ENCODE results near the gene ZNF318.
"Not testable (repeated sequence)": the region's sequence is repeated elsewhere in the genome, so short reads cannot be mapped to it uniquely, and the experiment has no call there.

Gene ZNF318, protein sequence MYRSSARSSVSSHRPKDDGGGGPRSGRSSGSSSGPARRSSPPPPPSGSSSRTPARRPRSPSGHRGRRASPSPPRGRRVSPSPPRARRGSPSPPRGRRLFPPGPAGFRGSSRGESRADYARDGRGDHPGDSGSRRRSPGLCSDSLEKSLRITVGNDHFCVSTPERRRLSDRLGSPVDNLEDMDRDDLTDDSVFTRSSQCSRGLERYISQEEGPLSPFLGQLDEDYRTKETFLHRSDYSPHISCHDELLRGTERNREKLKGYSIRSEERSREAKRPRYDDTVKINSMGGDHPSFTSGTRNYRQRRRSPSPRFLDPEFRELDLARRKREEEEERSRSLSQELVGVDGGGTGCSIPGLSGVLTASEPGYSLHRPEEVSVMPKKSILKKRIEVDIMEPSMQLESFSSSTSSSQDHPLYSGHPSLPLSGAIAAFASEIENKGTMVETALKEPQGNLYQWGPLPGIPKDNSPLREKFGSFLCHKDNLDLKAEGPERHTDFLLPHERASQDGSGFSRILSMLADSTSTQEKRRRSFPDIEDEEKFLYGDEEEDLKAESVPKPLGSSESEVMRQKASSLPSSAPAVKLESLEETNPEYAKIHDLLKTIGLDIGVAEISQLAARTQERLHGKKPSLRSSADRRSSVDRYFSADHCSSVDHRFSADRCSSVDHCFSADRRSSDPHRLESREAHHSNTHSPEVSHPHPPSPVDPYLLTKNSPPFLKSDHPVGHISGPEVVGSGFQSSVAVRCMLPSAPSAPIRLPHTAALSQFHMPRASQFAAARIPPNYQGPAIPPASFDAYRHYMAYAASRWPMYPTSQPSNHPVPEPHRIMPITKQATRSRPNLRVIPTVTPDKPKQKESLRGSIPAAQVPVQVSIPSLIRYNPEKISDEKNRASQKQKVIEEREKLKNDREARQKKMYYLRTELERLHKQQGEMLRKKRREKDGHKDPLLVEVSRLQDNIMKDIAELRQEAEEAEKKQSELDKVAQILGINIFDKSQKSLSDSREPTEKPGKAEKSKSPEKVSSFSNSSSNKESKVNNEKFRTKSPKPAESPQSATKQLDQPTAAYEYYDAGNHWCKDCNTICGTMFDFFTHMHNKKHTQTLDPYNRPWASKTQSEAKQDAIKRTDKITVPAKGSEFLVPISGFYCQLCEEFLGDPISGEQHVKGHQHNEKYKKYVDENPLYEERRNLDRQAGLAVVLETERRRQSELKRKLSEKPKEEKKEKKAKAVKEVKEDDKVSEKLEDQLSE (N-terminal part only)

DNA sequence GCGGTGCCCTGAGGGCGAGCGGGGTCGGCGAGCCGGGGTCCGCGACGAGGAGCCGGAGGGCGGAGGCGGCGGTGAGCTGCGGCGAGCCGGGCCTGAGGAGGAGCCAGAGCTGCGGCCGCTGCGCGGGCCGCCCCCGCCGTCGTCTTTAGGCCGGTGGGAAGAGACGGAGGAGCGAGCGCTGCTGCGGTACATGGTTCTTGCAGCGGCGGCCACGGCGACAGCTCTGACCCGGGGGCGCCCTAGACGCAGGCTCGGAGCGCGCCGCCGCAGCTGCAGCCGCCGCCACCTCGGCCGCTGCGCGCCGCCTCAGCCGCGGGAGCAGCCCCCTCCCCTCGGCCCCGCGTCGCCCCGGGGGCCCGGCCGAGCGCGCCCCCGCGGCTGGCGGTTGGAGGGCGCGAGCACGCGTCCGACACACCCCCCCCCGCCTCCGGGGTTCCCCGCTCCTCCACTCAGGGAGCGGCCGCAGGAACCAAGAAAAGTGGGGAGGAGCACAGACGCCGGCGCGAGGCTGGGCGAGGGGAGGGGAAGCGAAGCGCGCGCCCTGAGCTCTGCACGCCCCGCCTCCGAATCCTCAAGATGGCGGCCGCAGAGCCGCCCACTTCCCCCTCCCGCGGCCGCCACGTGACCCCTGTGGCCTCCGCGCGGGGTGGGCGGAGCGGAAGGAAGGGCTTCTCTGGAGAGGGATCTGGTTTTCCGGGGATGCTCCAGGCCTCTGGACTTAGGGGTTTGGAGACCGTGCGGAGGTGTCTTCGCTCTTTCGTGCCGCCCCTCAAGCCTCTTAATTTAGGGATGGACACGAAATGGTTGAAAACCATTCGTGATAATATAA lies at the start of gene ZNF318:
ZNF318 (minus strand) TSS at position 474 of the 829 bp plus-strand sequence; CDS start at position 192, 282 bp downstream.
- DNase-seq = peak; percentile 95 to 99

DNA sequence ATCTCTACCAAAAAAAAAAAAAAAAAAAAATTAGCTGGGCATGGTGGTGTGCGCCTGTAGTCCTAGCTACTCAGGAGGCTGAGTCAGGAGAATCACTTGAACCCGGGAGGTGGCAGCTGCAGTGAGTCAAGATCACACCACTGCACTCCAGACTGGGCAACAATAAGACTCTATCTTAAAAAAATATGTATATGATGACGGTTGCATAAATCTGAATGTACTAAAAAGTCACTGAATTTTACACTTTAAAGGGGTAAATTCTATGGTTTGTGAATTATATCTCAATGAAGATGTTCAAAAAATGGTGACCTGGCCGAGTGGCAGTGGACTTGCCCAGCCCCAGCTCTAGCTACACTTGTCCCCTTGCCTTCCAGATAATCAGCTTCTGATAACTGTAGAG lies 47.5 kb upstream of the ZNF318 start:
- DNase-seq = no peak

DNA sequence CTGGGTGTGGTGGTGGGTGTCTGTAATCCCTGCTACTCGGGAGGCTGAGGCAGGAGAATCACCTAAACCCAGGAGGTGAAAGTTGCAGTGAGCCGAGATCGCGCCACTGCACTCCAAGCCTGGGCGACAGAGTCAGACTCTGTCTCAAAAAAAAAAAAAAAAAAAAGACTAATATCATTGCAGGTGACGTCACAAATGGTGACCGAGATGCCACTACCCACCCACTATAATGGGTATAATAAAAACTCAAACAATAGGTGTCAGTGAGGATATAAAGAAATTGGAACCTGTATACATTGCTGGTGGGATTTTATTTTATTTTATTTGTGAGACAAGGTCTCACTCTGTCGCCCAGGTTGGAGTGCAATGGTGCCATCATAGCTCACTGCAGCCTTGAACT lies 45.8 kb upstream of the ZNF318 start:
- not testable (repeated sequence) for DNase-seq

DNA sequence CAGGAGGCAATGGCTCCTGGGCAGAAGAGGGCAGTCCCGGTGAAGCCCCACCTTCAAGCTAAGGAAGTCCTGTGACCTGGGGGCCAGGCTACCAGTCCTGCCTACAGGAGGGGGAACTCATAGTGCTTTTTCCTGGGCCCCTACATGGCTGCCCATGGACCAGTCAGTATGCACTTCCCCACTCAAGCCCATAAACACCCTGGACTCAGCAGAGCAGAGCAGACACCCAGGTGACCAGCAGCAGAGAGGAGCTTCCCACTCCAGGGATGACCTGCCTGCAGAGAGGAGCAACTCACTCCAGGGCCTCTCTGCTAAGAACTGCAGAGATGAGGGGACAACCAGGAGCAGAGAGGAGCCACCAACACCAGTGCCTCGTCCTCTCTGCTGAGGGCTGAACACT lies 43.6 kb upstream of the ZNF318 start:
- DNase-seq = no peak

DNA sequence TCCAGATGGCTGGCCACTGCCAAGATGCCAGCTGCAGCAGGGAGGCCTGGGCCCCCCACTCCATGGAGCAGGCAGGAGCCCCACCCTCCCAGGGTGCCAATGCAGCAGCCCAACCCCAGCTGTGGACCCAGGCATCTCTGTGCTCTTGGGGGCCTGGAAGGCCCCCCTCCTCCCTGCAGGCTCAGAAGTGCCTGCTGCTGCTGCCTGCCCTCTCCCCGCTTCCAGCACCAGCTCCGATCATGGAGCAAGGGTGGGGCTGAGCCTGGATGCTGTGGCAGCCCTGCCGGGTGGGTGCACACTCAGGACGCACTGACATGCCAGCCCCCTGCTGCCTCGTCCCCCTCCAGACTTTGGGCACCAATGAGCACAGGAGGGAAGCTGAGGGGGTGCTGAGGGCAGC lies 43.1 kb upstream of the ZNF318 start:
- DNase-seq = no peak

DNA sequence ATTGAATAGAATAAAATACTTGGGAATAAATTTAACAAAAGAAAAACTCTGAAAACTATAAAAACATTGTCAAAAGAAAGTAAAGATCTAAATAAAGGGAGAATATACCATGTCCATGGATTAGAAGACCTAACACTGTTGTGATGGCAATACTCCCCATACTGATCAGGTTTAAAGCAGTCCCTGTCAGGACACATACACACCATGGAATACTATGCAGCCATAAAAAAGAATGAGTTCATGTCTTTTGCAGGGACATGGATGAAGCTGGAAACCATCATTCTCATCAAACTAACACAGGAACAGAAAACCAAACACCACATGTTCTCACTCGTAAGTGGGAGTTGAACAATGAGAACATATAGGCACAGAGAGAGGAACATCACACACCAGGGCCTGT lies 41.3 kb upstream of the ZNF318 start:
- DNase-seq = not testable (repeated sequence)

DNA sequence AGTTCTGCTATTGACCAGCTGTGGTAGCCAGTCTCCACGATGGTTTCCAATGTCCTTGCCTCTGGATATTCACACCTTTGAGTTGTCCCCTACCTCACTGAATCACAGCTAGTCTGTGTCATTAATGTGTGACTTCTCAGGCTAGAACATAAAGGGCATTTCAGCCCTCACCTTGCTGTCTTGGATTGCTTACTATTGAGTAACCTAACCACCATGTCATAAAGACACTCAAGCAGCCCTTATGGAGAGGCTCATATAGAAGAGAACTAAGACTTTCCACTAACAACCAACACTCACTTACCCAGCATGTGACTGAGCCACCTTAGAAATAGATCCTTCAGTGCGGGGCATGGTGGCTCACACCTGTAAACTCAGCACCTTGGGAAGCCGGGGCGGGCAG lies 38.8 kb upstream of the ZNF318 start:
- DNase-seq = no peak

DNA sequence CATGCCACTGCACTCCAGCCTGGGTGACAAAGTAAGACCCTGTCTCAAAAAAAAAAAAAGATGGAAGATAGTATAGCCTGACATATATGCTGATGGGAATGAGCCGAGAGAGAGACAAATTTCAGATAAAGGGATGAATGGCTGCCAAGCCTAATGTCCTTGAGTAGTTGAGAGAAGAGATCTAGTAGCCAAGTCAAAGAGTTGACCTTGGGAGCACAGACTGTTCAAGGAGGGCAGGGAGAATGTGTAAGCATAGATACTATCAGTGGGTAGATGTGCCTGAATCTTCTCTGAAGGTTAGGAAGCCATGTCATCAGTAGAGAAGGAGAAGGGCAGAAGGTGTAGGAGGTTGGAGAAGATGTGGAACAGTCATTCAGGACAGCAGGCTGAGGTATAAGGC lies 37.8 kb upstream of the ZNF318 start:
- DNase-seq = no peak

DNA sequence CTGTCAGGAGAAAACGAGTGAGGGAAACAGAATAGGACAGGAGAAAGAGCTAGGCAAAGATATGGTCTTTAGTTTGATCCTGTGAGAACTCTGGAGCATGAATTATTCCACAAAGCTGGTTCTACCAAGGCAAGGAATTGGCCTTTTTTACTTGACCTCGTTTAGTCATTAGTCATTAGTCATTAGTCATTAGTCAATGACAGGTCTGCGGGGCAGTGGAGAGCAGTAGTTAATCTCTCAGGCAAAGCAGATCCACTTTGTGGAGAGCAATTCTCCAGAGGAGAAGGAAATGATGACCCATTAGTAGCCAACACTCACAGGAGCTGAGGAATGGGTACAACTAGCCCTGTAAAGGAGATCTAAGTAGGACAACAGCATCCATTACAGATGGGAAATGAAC lies 35.9 kb upstream of the ZNF318 start:
- DNase-seq = no peak

DNA sequence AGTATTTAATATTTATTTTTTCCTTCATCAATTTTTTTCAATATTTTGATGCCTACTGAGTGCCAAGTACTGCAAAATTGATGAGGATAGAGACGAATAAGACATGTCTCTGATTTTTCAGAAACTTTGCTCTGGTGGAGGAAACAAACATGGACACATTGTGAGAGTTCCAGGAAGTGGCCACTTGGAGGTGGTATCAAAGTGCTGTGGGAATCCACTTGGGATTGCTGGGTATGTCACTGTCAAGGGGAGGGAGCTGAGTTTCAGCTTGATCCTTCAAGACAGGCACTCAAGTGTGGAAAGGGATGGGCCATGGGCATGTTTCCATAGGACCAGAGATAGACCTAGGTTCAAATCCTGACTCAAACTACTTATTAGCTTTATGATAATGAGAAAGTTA lies 33.4 kb upstream of the ZNF318 start:
- DNase-seq = no peak

DNA sequence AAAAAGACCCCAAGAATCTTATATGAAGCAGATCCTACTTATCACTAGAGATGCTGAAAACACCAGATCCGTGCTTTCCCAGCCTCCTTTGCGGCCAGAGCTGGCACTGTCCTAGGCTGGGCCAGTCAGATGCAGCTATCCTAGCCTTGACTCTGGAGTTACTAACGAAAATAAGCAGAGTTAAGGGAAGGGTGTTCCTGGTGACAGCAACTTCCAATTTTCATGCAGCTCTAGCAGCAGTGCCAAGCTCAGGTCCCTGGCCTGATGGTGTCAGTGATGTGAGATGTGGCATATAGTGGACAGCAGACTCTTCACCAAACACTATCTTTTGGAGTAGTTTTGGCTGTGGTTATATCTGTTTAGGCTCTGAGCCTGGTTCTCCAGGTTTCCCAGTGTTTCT lies 32.3 kb upstream of the ZNF318 start:
- no peak for DNase-seq

DNA sequence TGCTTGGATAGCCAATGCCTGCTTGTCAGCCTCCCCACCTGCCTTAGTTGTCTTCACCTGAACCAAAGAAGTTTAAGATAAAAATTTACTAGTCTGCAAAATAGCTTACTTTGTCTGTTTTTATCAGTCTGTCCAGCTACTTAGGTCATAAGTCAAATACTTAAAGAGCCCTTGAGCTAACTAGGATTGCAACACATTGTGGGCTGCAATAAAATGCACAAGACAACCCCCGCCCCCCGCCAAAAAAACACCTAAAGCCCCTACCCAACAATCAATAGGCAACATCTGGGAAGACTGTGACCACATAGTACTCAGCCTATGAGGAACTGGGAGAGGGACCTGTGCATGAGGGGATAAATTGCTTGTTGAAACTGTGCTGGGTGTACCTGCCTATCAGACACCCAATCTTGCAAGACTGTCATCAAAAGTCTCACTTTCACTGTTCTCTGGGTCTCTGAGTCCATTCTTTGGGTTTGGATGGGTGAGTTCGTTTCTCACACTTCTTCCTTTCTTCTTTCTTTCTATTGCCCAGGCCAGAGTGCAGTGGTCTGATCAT lies 30.6 kb upstream of the ZNF318 start:
- DNase-seq = no peak

DNA sequence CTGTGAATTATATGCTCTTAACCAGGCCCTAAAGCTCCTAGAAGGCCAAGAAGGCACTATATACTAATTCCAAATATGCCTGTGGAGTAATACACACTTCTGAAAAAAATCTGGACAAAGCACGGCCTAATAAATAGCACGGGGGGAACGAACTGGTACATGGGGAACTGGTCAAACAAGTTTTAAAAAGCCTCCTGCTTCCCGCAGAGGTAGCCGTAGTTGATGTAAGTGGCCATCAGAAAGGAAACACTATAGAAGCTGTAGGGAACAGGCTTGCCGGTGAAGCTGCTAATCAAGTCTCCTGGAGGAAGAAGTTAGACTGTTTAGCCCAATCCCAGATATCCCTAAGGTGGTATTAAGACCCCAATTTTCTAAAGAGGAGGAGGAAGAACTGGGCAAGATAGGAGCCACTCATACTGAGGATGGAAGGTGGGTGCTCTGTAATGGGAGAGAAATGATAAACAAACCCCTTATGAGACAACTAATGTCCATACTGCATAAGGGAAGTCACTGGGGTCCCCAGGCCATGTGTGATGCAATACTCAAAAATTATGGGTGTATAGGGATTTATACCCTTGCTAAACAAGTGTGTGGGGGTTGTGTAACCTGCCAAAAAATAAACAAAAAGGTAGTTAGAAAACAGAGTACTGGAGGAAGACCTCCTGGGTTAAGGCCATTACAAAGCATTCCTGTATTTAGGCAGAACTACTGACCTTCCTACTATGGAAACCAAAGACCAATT lies 27.1 kb upstream of the ZNF318 start:
- DNase-seq = peak; percentile 41 to 61

DNA sequence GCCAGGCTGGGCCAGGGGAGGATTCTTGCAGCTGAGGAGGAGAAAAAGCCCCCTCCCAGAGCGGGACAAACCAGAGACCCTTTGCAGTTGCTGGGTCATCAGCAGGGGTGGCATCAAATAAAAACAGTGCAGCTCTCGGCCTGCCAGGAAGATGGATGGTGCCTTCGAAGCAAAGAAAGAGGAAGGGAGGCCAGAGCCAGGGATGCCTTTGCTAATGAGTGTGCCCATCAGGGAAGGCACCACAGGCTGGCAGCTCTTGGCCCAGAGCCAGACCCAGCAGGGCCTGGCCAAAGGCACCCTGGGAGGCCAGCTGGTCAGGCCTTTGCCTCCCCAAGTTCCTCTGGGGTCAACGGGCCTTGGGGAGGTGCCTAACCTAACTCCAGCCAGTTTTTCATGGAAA lies 26.3 kb upstream of the ZNF318 start:
- no peak for DNase-seq

DNA sequence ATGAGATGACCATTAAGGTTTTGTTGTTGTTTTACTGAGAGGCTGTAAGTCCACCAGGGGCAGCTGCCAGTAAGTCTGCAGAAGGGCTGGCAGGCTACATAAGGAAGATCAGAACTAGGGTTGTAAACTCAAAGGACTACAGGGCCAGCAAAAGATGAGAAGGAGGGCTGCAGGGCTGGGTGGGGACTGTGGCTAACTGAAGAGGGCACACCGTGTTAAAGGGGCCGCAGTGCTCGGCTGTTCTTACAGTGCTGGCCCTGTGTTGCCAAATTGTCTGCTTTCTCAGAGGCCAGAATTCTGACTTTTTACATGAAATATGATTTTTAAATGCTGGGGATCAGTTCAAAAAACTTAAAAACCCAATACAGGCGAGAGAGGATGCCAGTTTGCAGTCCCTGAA lies 25.5 kb upstream of the ZNF318 start:
- no peak for DNase-seq

DNA sequence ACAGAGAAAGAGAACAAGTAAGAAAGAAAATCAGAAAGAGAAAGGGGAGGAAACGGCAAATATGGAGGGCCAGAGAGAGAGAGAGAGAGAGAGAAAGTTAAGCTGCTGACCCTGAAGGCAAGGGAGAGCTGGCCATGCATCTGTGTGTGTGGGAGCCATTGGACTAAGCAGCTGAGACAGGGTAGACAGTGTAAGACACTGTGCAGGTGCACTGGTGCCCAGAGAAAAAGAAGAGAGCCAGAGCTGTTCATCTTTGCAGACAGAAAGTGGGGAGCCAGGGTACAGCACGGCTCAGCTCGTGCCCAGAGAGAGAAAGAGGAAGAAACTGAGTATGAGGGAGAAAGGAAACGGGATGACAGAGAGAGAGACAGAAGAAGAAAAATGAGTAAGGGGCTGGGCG lies 24.2 kb upstream of the ZNF318 start:
- no peak for DNase-seq

DNA sequence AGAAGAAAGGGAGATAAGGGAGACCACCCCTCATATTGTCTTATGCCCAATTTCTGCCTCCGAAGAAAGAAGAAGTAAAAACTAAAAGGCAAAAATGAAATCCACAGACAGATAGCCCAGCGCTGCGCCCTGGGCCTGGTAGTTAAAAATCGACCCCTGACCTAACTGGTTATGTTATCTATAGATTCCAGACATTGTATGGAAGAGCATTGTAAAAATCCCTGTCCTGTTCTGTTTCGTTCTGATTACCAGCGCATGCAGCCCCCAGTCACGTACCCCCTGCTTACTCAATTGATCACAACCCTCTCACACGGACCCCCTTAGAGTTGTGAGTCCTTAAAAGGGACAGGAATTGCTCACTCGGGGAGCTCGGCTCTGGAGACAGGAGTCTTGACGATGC lies 23.7 kb upstream of the ZNF318 start:
- DNase-seq = not testable (repeated sequence)

DNA sequence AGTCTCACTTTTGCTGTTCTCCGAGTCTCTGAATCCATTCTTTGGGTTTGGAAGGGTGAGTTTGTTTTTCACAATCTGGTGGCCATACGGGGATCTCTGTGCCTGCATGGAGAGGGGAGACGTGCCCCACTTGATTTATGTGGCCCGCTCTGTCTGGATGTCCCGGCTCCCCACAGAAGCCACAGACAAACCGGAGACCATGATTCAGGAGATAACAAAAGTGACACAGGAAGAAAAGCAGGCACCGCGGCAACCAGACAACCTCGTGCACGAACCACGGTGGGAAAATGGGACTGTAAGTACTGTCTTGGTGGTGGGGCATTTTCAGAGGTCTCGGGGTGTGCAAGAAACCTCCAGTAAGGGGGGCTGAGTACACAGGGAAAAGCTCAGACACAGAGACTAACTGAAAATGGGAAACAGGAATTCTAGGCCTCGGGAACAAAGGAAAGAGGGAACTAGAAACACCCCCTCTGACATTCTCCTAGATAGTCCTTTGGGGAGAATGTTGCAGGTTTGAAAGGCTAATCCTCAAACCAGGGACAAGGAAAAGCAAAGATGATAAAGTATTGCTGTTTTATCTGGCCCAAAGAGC lies 22.1 kb upstream of the ZNF318 start:
- DNase-seq = no peak

DNA sequence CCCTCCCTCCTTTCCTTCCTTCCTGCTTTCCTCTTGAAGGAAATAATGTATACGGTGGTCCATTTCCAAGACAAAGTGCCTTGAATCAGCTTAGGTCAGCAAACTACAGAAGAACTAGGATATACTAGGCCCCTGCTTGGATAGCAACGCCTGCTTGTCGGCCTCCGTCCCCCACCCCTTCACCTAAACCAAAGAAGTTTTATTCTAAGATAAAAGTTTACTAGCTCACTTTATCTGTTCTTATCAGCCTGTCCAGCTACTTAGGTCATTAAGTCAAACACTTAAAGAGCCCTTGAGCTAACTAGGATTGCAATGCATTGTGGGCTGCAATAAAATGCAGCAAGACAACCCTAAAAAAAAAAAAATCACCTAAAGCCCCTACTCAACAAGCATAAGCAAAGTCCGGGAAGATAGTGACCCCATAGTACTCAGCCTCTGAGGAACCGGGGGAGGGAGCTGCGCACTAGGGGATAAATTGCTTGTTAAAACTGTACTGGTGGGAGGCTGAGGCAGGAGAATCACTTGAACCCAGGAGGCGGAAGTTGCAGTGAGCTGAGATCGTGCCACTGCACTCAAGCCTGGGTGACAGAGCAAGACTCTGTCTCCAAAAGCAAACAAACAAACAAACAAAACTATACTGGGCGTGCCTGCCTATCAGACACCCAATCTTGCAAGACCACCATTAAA lies 21.4 kb upstream of the ZNF318 start:
- not testable (repeated sequence) for DNase-seq

DNA sequence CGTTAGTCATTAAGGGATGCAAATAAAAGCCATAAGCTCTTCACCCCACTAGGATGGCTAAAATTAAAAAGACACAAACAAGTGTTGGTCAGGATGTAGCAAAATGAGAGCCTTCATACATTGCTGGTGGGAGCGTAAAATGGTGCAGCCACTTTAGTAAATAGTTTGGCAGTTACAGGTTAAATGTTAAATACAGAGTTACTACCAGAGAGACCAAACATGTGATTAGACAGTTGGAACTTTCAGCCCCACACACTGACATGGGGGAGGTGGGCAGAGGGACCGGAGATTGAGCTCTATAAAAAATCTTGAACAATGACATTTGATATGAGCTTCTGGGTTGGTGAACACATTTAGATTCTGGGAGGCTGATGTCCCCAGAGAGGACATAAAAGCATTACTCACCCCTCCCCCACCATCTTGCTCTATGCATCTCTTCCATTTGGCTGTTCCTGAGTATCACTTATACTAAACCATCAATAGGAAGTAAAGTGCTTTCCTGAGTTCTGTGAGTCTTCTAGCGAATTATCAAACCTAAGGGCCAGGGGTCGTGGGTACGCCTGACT lies 20.4 kb upstream of the ZNF318 start:
- no peak for DNase-seq
